Measurements from ENCODE around the gene STRA8. TPM values are rescaled to one million over a fixed set of nuclear protein-coding genes. Genes with fewer than 3 reads are reported as not detected.

STRA8 gene
- total and polyA plus RNA-seq, 2 of the 13 experiments (the other 11 are each of a cell fraction or from before 2014, with no cell fraction given): not detected

- TF ChIP-seq ZBTB4 (CRISPR knock-in tag; IDR thresholded peaks at IDR 0.05; ENCODE audit: borderline replicate concordance) (no peak), RFX1 (IDR thresholded peaks at IDR 0.05) (no peak), TARDBP (CRISPR knock-in tag; IDR thresholded peaks at IDR 0.05) (no peak), HNF1B (CRISPR knock-in tag; IDR thresholded peaks at IDR 0.05) (no peak), THRA (CRISPR knock-in tag; IDR thresholded peaks at IDR 0.05; ENCODE audit: borderline replicate concordance) (no peak)
Measured at GRCh38 chr7:135205850-135206249, 27.8 kb upstream of the STRA8 start (continued).

GRCh38 chr7:135206941-135207391 lies 26.7 kb upstream of the STRA8 start:
- POLR2A ChIA-PET: interaction anchor here (1.1 to 1.6 kb wide), 3 partner anchors 11 to 59 kb away, joined by 3 to 7 read pairs (median 6); partner anchors contain the start of genes CYREN and TMEM140
- Histone ChIP-seq H4K20me1 (ENCODE audit: insufficient read depth, low read length) (no peaks in the 10 kb centered on the region), H3K27me3 (ENCODE audit: control insufficient read depth in 1 of 2, insufficient read depth in 2 of 2, low read length in 2 of 2) (no peaks in the 10 kb centered on the region; a peak in 1 of 5 replicates), H3K79me2 (ENCODE audit: insufficient read depth, low read length) (peaks cover 9% of the 10 kb centered on the region), H3K27ac (ENCODE audit: extremely low read length, insufficient read depth, low read length) (peak overlapping the region; percentile 17), H3K9ac (ENCODE audit: insufficient read depth, low read depth, low read length) (no peak overlapping the region), H3K36me3 (replicated peaks in 1 of 2; ENCODE audit: control insufficient read depth in 1 of 2, insufficient read depth in 2 of 2, low read length in 2 of 2) (peaks cover 6 to 13% of the 10 kb centered on the region in 2 experiments), H3K4me1 (ENCODE audit: insufficient read depth, low read length) (peaks cover 40% of the 10 kb centered on the region), H3K9me3 (ENCODE audit: low read length) (no peaks in the 10 kb centered on the region), H3K4me3 (replicated peaks in 1 of 3; ENCODE audit: insufficient read depth in 1 of 3, low read depth in 2 of 3, low read length in 3 of 3) (no peak overlapping the region), H3K4me2 (ENCODE audit: low read depth, low read length) (peak overlapping the region; percentile 38; the same call in 1 of the 2 replicates), H2AFZ (ENCODE audit: low read length) (no peak overlapping the region)
- WGBS (ENCODE audit: low lambda C conversion rate): 64% methylated on average over 7 of the region's 7 CpGs
- CTCF ChIA-PET (ENCODE audit: low intra/inter-chr PET ratio, low total read pairs): no interaction called here
- FAIRE-seq (peak; percentile 21), ATAC-seq (no peak), DNase-seq (ENCODE audit: low spot score) (no peak)
- no peak for TF ChIP-seq ZNF883 (CRISPR knock-in tag; IDR thresholded peaks at IDR 0.05; ENCODE audit: not compliant biosample characterization)
- no peak for TF ChIP-seq ZNF841 (CRISPR knock-in tag; IDR thresholded peaks at IDR 0.05; ENCODE audit: borderline replicate concordance)
- no peak for TF ChIP-seq ZBTB14 (CRISPR knock-in tag; IDR thresholded peaks at IDR 0.05)
- TF ChIP-seq GMEB1 (CRISPR knock-in tag; IDR thresholded peaks at IDR 0.05; ENCODE audit: borderline replicate concordance): no peak
- TF ChIP-seq MAF1 (CRISPR knock-in tag; IDR thresholded peaks at IDR 0.05; ENCODE audit: borderline replicate concordance): no peak
- TF ChIP-seq U2AF1 (optimal IDR thresholded peaks at IDR 0.05; ENCODE audit: low read depth, low read length): no peak
- TF ChIP-seq MBD4 (IDR thresholded peaks at IDR 0.05; ENCODE audit: borderline replicate concordance, low read length): no peak
- TF ChIP-seq SATB2 (CRISPR knock-in tag; IDR thresholded peaks at IDR 0.05): no peak
- no peak for TF ChIP-seq ZNF790 (CRISPR knock-in tag; IDR thresholded peaks at IDR 0.05; ENCODE audit: borderline replicate concordance)
- intact Hi-C loops (cut with micrococcal nuclease; ENCODE audit: unreplicated experiment): no loop called here
- in situ Hi-C loops (cut with HindIII; ENCODE audit: extremely low pct_ligation_motif_present, low pct_unique_long_range_greater_than_20kb): no loop called here
- BruUV-seq (replicated peaks): no TSS peak
